Measurements from ENCODE around the gene PTPRA. TPM values are rescaled to one million over a fixed set of nuclear protein-coding genes. Genes with fewer than 3 reads are reported as not detected.
A peak's percentile ranks its signal among the peaks of the same experiment; 100 is the strongest.

PTPRA gene
- total RNA-seq, 1 donor from 2014 or later: 50.1 TPM

GRCh38 chr20:2890742-2891141 lies 17.5 kb downstream of the PTPRA start:
- peaks cover 7% of the 10 kb centered on the region for H3K4me1 ChIP-seq (ENCODE audit: insufficient read depth, low read length)
- TF ChIP-seq EZH2 (IDR thresholded peaks at IDR 0.05; ENCODE audit: insufficient read depth, low read length) (no peak), CTCF (IDR thresholded peaks at IDR 0.05; ENCODE audit: insufficient read depth, low read depth, low read length) (no peak)
- peak overlapping the region; percentile 29 for H3K4me2 ChIP-seq (ENCODE audit: low read length)
- H3K9ac ChIP-seq (ENCODE audit: low read length): no peak overlapping the region
- Mint-ChIP-seq H3K27ac (ENCODE audit: unreplicated experiment) (no peak overlapping the region), H3K4me1 (ENCODE audit: low read depth, unreplicated experiment) (peaks cover 15% of the 10 kb centered on the region), H3K9me3 (ENCODE audit: unreplicated experiment) (no peaks in the 10 kb centered on the region), H3K36me3 (ENCODE audit: low read depth, unreplicated experiment) (no peaks in the 10 kb centered on the region), H3K27me3 (ENCODE audit: low read depth, unreplicated experiment) (no peaks in the 10 kb centered on the region), H3K4me3 (ENCODE audit: unreplicated experiment) (no peak overlapping the region)
- H3K79me2 ChIP-seq (ENCODE audit: insufficient read depth, low read length): peaks cover 93% of the 10 kb centered on the region
- peak; percentile 62 for FAIRE-seq
- DNase-seq (ENCODE audit: low read depth): peak; percentile 24
- H3K9me3 ChIP-seq (ENCODE audit: insufficient read depth, low read depth, low read length): no peaks in the 10 kb centered on the region
- no peak overlapping the region for H2AFZ ChIP-seq (ENCODE audit: low read depth, low read length)
- no peak overlapping the region for H3K4me3 ChIP-seq (ENCODE audit: insufficient read depth, low read depth, low read length)
- H3K27ac ChIP-seq (ENCODE audit: low read depth, low read length): no peak overlapping the region
- no peaks in the 10 kb centered on the region for H3K27me3 ChIP-seq (ENCODE audit: insufficient read depth, low read length)
- H3K36me3 ChIP-seq (ENCODE audit: insufficient read depth, low read length): no peaks in the 10 kb centered on the region
- H4K20me1 ChIP-seq (ENCODE audit: insufficient read depth, low read length): peaks cover 61% of the 10 kb centered on the region

GRCh38 chr20:2891343-2891742 lies 18.1 kb downstream of the PTPRA start:
- Mint-ChIP-seq H3K4me1 (ENCODE audit: low read depth, unreplicated experiment) (peaks cover 15% of the 10 kb centered on the region), H3K4me3 (ENCODE audit: unreplicated experiment) (no peak overlapping the region), H3K9me3 (ENCODE audit: unreplicated experiment) (no peaks in the 10 kb centered on the region), H3K27ac (ENCODE audit: unreplicated experiment) (no peak overlapping the region), H3K27me3 (ENCODE audit: low read depth, unreplicated experiment) (no peaks in the 10 kb centered on the region), H3K36me3 (ENCODE audit: low read depth, unreplicated experiment) (no peaks in the 10 kb centered on the region)
- no peak overlapping the region for H3K27ac ChIP-seq (ENCODE audit: low read depth, low read length)
- H3K9ac ChIP-seq (ENCODE audit: low read length): no peak overlapping the region
- no peaks in the 10 kb centered on the region for H3K27me3 ChIP-seq (ENCODE audit: insufficient read depth, low read length)
- no peak for FAIRE-seq
- peaks cover 7% of the 10 kb centered on the region for H3K4me1 ChIP-seq (ENCODE audit: insufficient read depth, low read length)
- no peak for DNase-seq (ENCODE audit: low read depth)
- no peaks in the 10 kb centered on the region for H3K9me3 ChIP-seq (ENCODE audit: insufficient read depth, low read depth, low read length)
- H4K20me1 ChIP-seq (ENCODE audit: insufficient read depth, low read length): peaks cover 57% of the 10 kb centered on the region
- H3K4me3 ChIP-seq (ENCODE audit: insufficient read depth, low read depth, low read length): no peak overlapping the region
- TF ChIP-seq CTCF (IDR thresholded peaks at IDR 0.05; ENCODE audit: insufficient read depth, low read depth, low read length) (no peak), EZH2 (IDR thresholded peaks at IDR 0.05; ENCODE audit: insufficient read depth, low read length) (no peak)
- H3K4me2 ChIP-seq (ENCODE audit: low read length): peak overlapping the region; percentile 29
- H3K36me3 ChIP-seq (ENCODE audit: insufficient read depth, low read length): no peaks in the 10 kb centered on the region
- H3K79me2 ChIP-seq (ENCODE audit: insufficient read depth, low read length): peaks cover 91% of the 10 kb centered on the region
- no peak overlapping the region for H2AFZ ChIP-seq (ENCODE audit: low read depth, low read length)

- Histone ChIP-seq H3K79me2 (ENCODE audit: insufficient read depth, low read length) (peaks cover 93% of the 10 kb centered on the region), H3K27me3 (ENCODE audit: insufficient read depth, low read length) (no peaks in the 10 kb centered on the region), H3K9me3 (ENCODE audit: insufficient read depth, low read depth, low read length) (no peaks in the 10 kb centered on the region), H3K4me3 (ENCODE audit: insufficient read depth, low read depth, low read length) (no peak overlapping the region), H3K36me3 (ENCODE audit: insufficient read depth, low read length) (no peaks in the 10 kb centered on the region), H3K9ac (ENCODE audit: low read length) (no peak overlapping the region), H2AFZ (ENCODE audit: low read depth, low read length) (no peak overlapping the region), H3K4me1 (ENCODE audit: insufficient read depth, low read length) (peaks cover 7% of the 10 kb centered on the region), H4K20me1 (ENCODE audit: insufficient read depth, low read length) (peaks cover 57% of the 10 kb centered on the region), H3K4me2 (ENCODE audit: low read length) (no peak overlapping the region), H3K27ac (ENCODE audit: low read depth, low read length) (no peak overlapping the region)
- Mint-ChIP-seq H3K36me3 (ENCODE audit: low read depth, unreplicated experiment) (no peaks in the 10 kb centered on the region), H3K27ac (ENCODE audit: unreplicated experiment) (no peak overlapping the region), H3K9me3 (ENCODE audit: unreplicated experiment) (no peaks in the 10 kb centered on the region), H3K4me1 (ENCODE audit: low read depth, unreplicated experiment) (peaks cover 15% of the 10 kb centered on the region), H3K27me3 (ENCODE audit: low read depth, unreplicated experiment) (no peaks in the 10 kb centered on the region), H3K4me3 (ENCODE audit: unreplicated experiment) (no peak overlapping the region)
- FAIRE-seq (no peak), DNase-seq (ENCODE audit: low read depth) (no peak)
- TF ChIP-seq CTCF (IDR thresholded peaks at IDR 0.05; ENCODE audit: insufficient read depth, low read depth, low read length): no peak
- no peak for TF ChIP-seq EZH2 (IDR thresholded peaks at IDR 0.05; ENCODE audit: insufficient read depth, low read length)
Measured at GRCh38 chr20:2892376-2892775, 19.1 kb downstream of the PTPRA start.

All from astrocyte (in vitro differentiated cells and primary cell).